Calu3 (cell line): ENCODE data around the gene IL2. TPM values are rescaled to one million over a fixed set of nuclear protein-coding genes. Genes with fewer than 3 reads are reported as not detected.

Source experiments
- Bru-seq: library from RNA; stranded (reverse); fragments of 400-500 nt; gene quantifications from one replicate; lab custom pipeline; 2021; lab: Mats Ljungman, UMichigan
- BruChase-seq, 2 experiments: library from RNA; stranded (reverse); fragments of 400-500 nt; gene quantifications; one replicate each; lab custom pipeline; 2021; lab: Mats Ljungman, UMichigan
- BruUV-seq: library from RNA; stranded (reverse); fragments of 400-500 nt; replicated peaks from 2 replicates; lab custom pipeline; 2021; lab: Mats Ljungman, UMichigan
- CTCF ChIA-PET: fragments of 300-600 bp; sonication (Branson Sonifier 250); formaldehyde crosslinking; loops from one replicate; lab custom pipeline; 2022; ENCODE audit warnings: antibody characterized with exemption; lab: Charles Lee
- DNase-seq: peaks from one replicate; pipeline ENCODE4 v3.0.0; 2022
- H3K27ac Mint-ChIP-seq: one replicate; pipeline ENCODE4 v1.8.0; 2022; ENCODE audit warnings: mixed read lengths; ENCODE audit not compliant: unreplicated experiment
- H3K27me3 Mint-ChIP-seq: one replicate; pipeline ENCODE4 v1.8.0; 2022; ENCODE audit warnings: mixed read lengths; ENCODE audit not compliant: unreplicated experiment
- H3K36me3 Mint-ChIP-seq: one replicate; pipeline ENCODE4 v1.8.0; 2022; ENCODE audit warnings: mild to moderate bottlenecking, moderate library complexity, mixed read lengths; ENCODE audit not compliant: insufficient read depth, unreplicated experiment
- H3K4me1 Mint-ChIP-seq: one replicate; pipeline ENCODE4 v1.8.0; 2022; ENCODE audit warnings: mild to moderate bottlenecking, low read depth, mixed read lengths; ENCODE audit not compliant: unreplicated experiment
- H3K4me3 Mint-ChIP-seq: one replicate; pipeline ENCODE4 v1.8.0; 2022; ENCODE audit warnings: mild to moderate bottlenecking, low read depth, moderate library complexity, mixed read lengths; ENCODE audit not compliant: unreplicated experiment
- H3K9me3 Mint-ChIP-seq: one replicate; pipeline ENCODE4 v1.8.0; 2022; ENCODE audit warnings: low read depth, mixed read lengths; ENCODE audit not compliant: unreplicated experiment
- intact Hi-C: fragments of 100-400 bp; cut with micrococcal nuclease; formaldehyde crosslinking; loops from one replicate; pipeline ENCODE4 v1.10.0; 2022; ENCODE audit not compliant: unreplicated experiment
- long read RNA-seq: library from polyadenylated mRNA; stranded (forward); transcript quantifications from one replicate; pipeline ENCODE4 v2.0.0, GENCODE V29; 2022
- total RNA-seq: library from RNA; stranded (reverse); gene quantifications from 2 replicates; pipeline ENCODE4 v1.2.3, GENCODE V29; 2022
- TF ChIP-seq, protein P1 (sequence below): fragments of 200-600 bp; IDR thresholded peaks from one replicate; pipeline ENCODE4 v1.8.0; 2022; ENCODE audit warnings: antibody characterized with exemption; ENCODE audit not compliant: unreplicated experiment

Gene IL2
- total RNA-seq (not detected in 2 replicates), Bru-seq, nascent RNA (not detected), BruChase-seq, experiment 1, labeled RNA remaining after a 6-hour chase (not detected), BruChase-seq, experiment 2, labeled RNA remaining after a 2-hour chase (not detected)
- long read RNA-seq: 0 reads

DNA sequence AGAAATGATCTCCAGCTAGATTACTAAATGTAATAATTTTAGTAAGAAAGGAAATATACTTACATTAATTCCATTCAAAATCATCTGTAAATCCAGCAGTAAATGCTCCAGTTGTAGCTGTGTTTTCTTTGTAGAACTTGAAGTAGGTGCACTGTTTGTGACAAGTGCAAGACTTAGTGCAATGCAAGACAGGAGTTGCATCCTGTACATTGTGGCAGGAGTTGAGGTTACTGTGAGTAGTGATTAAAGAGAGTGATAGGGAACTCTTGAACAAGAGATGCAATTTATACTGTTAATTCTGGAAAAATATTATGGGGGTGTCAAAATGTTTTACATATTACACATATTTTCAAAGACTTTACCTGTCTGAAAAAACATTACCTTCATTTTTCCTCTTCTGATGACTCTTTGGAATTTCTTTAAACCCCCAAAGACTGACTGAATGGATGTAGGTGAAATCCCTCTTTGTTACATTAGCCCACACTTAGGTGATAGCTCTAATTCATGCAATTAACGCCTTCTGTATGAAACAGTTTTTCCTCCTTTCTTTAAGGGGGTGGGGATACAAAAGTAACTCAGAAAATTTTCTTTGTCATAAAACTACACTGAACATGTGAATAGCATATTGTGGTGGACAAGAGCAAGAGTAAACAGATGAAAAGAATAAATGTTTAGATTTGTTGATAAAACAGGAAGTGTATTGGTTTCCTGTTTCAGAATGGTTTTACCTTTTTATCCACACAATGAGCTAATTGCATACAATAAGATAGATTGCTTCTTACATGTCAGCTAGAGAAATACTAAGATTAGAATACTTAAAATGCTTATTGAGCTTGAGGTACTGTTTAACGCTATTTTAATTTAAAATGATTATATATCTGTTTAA is at the start of gene IL2:
TSS of gene IL2 (minus strand) at position 495 of the 886 bp plus-strand sequence. CDS start at position 210, 285 bp downstream.
- H3K4me3 Mint-ChIP-seq: no peak within 1 kb of the TSS
- H3K27ac Mint-ChIP-seq: no peak within 1 kb of the TSS
- BruUV-seq: no TSS peak
- H3K9me3 Mint-ChIP-seq: no peaks in the 10 kb centered on the region
- intact Hi-C loops: loop anchor here (5.0 to 10.0 kb wide), 2 partner anchors 121 to 152 kb away; no protein-coding TSS in a partner anchor
- no peaks in the 10 kb centered on the region for H3K27me3 Mint-ChIP-seq
- no peak for DNase-seq
- CTCF ChIA-PET: no interaction called here
- H3K36me3 Mint-ChIP-seq: no peaks in the 10 kb centered on the region
- no peaks in the 10 kb centered on the region for H3K4me1 Mint-ChIP-seq
- TF ChIP-seq, protein P1, sequence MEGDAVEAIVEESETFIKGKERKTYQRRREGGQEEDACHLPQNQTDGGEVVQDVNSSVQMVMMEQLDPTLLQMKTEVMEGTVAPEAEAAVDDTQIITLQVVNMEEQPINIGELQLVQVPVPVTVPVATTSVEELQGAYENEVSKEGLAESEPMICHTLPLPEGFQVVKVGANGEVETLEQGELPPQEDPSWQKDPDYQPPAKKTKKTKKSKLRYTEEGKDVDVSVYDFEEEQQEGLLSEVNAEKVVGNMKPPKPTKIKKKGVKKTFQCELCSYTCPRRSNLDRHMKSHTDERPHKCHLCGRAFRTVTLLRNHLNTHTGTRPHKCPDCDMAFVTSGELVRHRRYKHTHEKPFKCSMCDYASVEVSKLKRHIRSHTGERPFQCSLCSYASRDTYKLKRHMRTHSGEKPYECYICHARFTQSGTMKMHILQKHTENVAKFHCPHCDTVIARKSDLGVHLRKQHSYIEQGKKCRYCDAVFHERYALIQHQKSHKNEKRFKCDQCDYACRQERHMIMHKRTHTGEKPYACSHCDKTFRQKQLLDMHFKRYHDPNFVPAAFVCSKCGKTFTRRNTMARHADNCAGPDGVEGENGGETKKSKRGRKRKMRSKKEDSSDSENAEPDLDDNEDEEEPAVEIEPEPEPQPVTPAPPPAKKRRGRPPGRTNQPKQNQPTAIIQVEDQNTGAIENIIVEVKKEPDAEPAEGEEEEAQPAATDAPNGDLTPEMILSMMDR: no peak

DNA sequence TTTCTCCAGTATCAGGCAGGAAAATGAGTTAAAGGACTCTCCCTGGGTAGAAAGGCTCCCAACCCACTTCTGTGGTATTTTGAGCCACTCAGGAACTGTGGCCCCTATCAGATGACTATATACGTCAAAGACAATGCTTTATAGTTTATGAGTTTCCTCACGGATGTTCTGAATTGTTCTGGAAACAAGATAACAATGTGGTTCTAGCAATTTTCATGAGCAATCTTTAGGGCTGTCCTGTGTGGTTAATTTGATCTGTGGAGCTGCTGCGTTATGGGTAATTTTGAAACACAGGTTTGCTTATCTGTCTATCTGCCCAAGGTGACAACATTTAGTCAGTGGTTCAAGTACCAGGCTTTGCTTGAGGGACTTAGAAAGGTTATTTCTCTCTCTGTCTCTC is 46.7 kb upstream of the IL2 start:
- BruUV-seq: no TSS peak
- Mint-ChIP-seq H3K9me3 (no peaks in the 10 kb centered on the region), H3K4me3 (no peak overlapping the region), H3K27me3 (peaks cover 33% of the 10 kb centered on the region), H3K36me3 (no peaks in the 10 kb centered on the region), H3K27ac (no peak overlapping the region), H3K4me1 (peaks cover 10% of the 10 kb centered on the region)
- intact Hi-C loops: no loop called here
- TF ChIP-seq, protein P1: no peak
- CTCF ChIA-PET: no interaction called here
- no peak for DNase-seq

DNA sequence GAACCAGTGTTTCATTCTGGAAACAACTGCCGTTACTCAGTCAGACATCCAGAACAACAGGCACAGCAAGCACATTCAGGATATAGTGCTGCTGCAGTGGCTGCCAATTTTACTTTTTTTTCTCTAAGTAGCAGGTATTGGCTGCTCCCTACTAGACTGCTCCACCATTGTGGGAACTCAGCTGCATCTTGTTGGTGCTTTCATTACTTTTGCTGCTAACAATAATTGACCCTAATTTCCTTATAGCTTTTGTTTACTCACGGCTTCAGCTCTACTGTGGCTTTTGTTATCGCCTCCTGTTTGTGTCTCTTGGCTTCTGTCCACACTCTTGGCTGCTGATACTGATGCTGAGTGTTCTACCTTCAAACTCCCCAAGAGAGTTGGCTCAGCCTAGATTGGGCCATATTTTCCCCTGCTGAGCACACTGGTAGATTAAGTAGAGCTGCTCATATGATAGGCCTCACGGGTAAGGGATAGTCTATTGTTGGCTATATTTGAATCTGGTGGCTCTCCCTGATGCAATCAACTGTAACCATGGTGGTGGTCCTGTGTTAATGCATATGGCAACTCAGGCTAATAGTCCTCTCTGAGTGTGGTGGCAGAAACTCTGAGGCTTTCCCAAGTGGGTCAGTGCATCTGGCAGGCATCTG is 44.5 kb upstream of the IL2 start:
- H3K36me3 Mint-ChIP-seq: no peaks in the 10 kb centered on the region
- H3K27ac Mint-ChIP-seq: no peak overlapping the region
- H3K4me1 Mint-ChIP-seq: peaks cover 10% of the 10 kb centered on the region
- peak; percentile 14 for DNase-seq
- no peaks in the 10 kb centered on the region for H3K9me3 Mint-ChIP-seq
- TF ChIP-seq, protein P1: no peak
- CTCF ChIA-PET: no interaction called here
- peaks cover 28% of the 10 kb centered on the region for H3K27me3 Mint-ChIP-seq
- no TSS peak for BruUV-seq
- intact Hi-C loops: no loop called here
- no peak overlapping the region for H3K4me3 Mint-ChIP-seq

DNA sequence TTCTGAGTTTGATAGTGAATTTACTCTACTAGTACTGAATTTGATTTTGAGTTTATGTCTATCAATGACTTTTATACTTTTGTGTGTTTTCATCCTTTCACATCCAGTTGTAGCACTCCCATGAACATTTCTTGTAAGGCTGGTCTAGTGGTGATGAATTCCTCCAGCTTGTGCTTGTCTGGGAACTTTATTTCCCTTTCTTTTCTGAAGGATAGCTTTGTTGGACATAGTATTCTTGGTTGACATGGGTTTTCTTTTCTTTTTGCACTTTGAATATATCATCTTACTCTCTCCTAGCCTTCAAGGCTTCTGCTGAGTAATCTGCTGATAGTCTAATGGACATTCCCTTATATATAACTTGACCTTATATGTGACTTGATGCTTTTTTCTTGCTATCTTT is 32.5 kb upstream of the IL2 start:
- peaks cover 3% of the 10 kb centered on the region for H3K27me3 Mint-ChIP-seq
- peaks cover 3% of the 10 kb centered on the region for H3K9me3 Mint-ChIP-seq
- no peak for DNase-seq
- CTCF ChIA-PET: no interaction called here
- TF ChIP-seq, protein P1: no peak
- no peaks in the 10 kb centered on the region for H3K36me3 Mint-ChIP-seq
- no peaks in the 10 kb centered on the region for H3K4me1 Mint-ChIP-seq
- no TSS peak for BruUV-seq
- no peak overlapping the region for H3K4me3 Mint-ChIP-seq
- no peak overlapping the region for H3K27ac Mint-ChIP-seq
- intact Hi-C loops: no loop called here
